HepG2 (cell line): ENCODE measurements around the gene CDR2L. TPM values are rescaled to one million over a fixed set of nuclear protein-coding genes. Genes with fewer than 3 reads are reported as not detected.

Experiments used
- CREBL2 ChIP-seq: sonication (generic); formaldehyde crosslinking; IDR thresholded peaks from 2 replicates; pipeline ENCODE4 v1.8.1; 2023; ENCODE audit warnings: missing genetic modification reagents, mild to moderate bottlenecking, borderline replicate concordance
- GMEB1 ChIP-seq: sonication (generic); formaldehyde crosslinking; IDR thresholded peaks from 2 replicates; pipeline ENCODE4 v1.5.1; 2020; ENCODE audit warnings: missing genetic modification reagents, mild to moderate bottlenecking, borderline replicate concordance
- HOXA3 ChIP-seq: sonication (generic); formaldehyde crosslinking; IDR thresholded peaks from 2 replicates; pipeline ENCODE4 v1.5.0; 2020; ENCODE audit warnings: missing genetic modification reagents
- TCF7L2 ChIP-seq: IDR thresholded peaks from 2 replicates; pipeline ENCODE4 v1.6.1; 2011; ENCODE audit warnings: mild to moderate bottlenecking, low read depth, low read length, moderate library complexity
- USF2 ChIP-seq, 2 experiments: sonication (generic) in 1 of 2; formaldehyde crosslinking in 1 of 2; IDR thresholded peaks; 2 replicates each; pipeline versions ENCODE4 v1.5.1 to v1.6.1; 2011 to 2020; ENCODE audit warnings: borderline replicate concordance in 1 of 2, low read depth in 1 of 2, low read length in 1 of 2, mild to moderate bottlenecking in 1 of 2, missing genetic modification reagents in 1 of 2, moderate library complexity in 1 of 2
- ZBTB26 ChIP-seq: IDR thresholded peaks from 2 replicates; pipeline ENCODE4 v1.6.1; 2016; ENCODE audit warnings: missing compliant biosample characterization, missing genetic modification reagents, borderline replicate concordance
- ZFP91 ChIP-seq: sonication (generic); formaldehyde crosslinking; IDR thresholded peaks from 2 replicates; pipeline ENCODE4 v1.9.0; 2022; ENCODE audit warnings: missing genetic modification reagents, mild to moderate bottlenecking, borderline replicate concordance
- ZFY ChIP-seq: sonication (generic); formaldehyde crosslinking; IDR thresholded peaks from 2 replicates; pipeline ENCODE4 v1.4.0; 2020; ENCODE audit warnings: missing genetic modification reagents
- ZNF550 ChIP-seq: sonication (generic); formaldehyde crosslinking; IDR thresholded peaks from 2 replicates; pipeline ENCODE4 v1.4.0; 2020; ENCODE audit warnings: mild to moderate bottlenecking, missing genetic modification reagents, borderline replicate concordance
- ZNF563 ChIP-seq: sonication (generic); formaldehyde crosslinking; IDR thresholded peaks from 2 replicates; pipeline ENCODE4 v1.8.0; 2022; ENCODE audit warnings: mild to moderate bottlenecking, moderate library complexity, missing genetic modification reagents
- ZNF687 ChIP-seq: sonication (generic); formaldehyde crosslinking; IDR thresholded peaks from 2 replicates; pipeline ENCODE4 v1.5.1; 2020; ENCODE audit warnings: mild to moderate bottlenecking, missing genetic modification reagents, moderate library complexity
- ZNF770 ChIP-seq: sonication (generic); formaldehyde crosslinking; IDR thresholded peaks from 2 replicates; pipeline ENCODE4 v1.5.0; 2020; ENCODE audit warnings: mild to moderate bottlenecking, missing genetic modification reagents
- polyA plus RNA-seq, 8 experiments: library from polyadenylated mRNA; depleted of rRNA in 3 of 8; stranded (reverse) in 7 of 8; unstranded in 1 of 8; fragments of >200 nt; fragmentation: Illumina TruSeq in 4 of 8; extraction: Trizol in 4 of 8; gene quantifications; 2 replicates each; pipeline versions ENCODE4 v1.2.1 to v1.2.3, GENCODE V29; 2011 to 2016; ENCODE audit warnings: low read depth in 4 of 8, missing spikeins in 1 of 8, mixed read lengths in 1 of 8; ENCODE audit not compliant: insufficient read depth in 1 of 8
- total RNA-seq, 5 experiments: library from RNA; depleted of rRNA; stranded (reverse); fragments of >200 nt; fragmentation: Illumina TruSeq; extraction: Trizol; gene quantifications; 2 replicates each; pipeline ENCODE4 v1.2.3, GENCODE V29; 2016; ENCODE audit warnings: low read depth in 1 of 5

CDR2L gene
- total and polyA plus RNA-seq, 2 of the 13 experiments (the other 11 are each of a cell fraction or from before 2014, with no cell fraction given), result 1.9 to 2.1 TPM

- TF ChIP-seq ZNF687 (CRISPR knock-in tag) (peak; percentile 58), USF2 (IDR thresholded peaks at IDR 0.05; ENCODE audit: low read depth, low read length) (no peak), USF2 (CRISPR knock-in tag; IDR thresholded peaks at IDR 0.05; ENCODE audit: borderline replicate concordance) (no peak), ZFP91 (0 out of 2 replicates have a peak, but pooled peaks have one; percentile 9), ZNF563 (CRISPR knock-in tag) (peak; percentile 13; the same call in 1 of the 2 replicates), HOXA3 (CRISPR knock-in tag) (no peak), ZFY (CRISPR knock-in tag) (peak; percentile 29; the same call in 1 of the 2 replicates), TCF7L2 (no peak), ZNF550 (no peak), CREBL2 (CRISPR knock-in tag) (no peak), ZNF770 (CRISPR knock-in tag) (0 out of 2 replicates have a peak, but pooled peaks have one; percentile 19), ZBTB26 (CRISPR knock-in tag) (no peak), GMEB1 (CRISPR knock-in tag) (no peak)
Measured at GRCh38 chr17:74987909-74988711, 678 bp downstream of the CDR2L start (continued).
